ENCODE results near the gene ARHGDIG. TPM values are rescaled to one million over a fixed set of nuclear protein-coding genes. Genes with fewer than 3 reads are reported as not detected.

The ARHGDIG gene
- total RNA-seq, 1 donor from 2014 or later: 2.5 TPM

- H3K36me3 Mint-ChIP-seq: peaks cover 3% of the 10 kb centered on the region
- no peaks in the 10 kb centered on the region for H3K9me3 Mint-ChIP-seq
- H3K27me3 Mint-ChIP-seq: peaks cover 3% of the 10 kb centered on the region
- DNase-seq (ENCODE audit: extremely low spot score, unreplicated experiment): no peak
- no peak for TF ChIP-seq CTCF (conservative IDR thresholded peaks at IDR 0.05)
- no peak overlapping the region for H3K27ac Mint-ChIP-seq
- no peaks in the 10 kb centered on the region for H3K4me1 Mint-ChIP-seq (ENCODE audit: unreplicated experiment)
- no peak overlapping the region for H3K4me3 Mint-ChIP-seq
These were observed 6.3 kb downstream of the ARHGDIG start for GRCh38 chr16:286491-287297.

- no peaks in the 10 kb centered on the region for H3K4me1 Mint-ChIP-seq (ENCODE audit: unreplicated experiment)
- no peak overlapping the region for H3K4me3 Mint-ChIP-seq
- no peak overlapping the region for H3K27ac Mint-ChIP-seq
- no peaks in the 10 kb centered on the region for H3K27me3 Mint-ChIP-seq
- DNase-seq (ENCODE audit: extremely low spot score, unreplicated experiment): no peak
- peaks cover 3% of the 10 kb centered on the region for H3K36me3 Mint-ChIP-seq
- TF ChIP-seq CTCF (conservative IDR thresholded peaks at IDR 0.05): no peak
- no peaks in the 10 kb centered on the region for H3K9me3 Mint-ChIP-seq
These were observed 7.0 kb downstream of the ARHGDIG start for GRCh38 chr16:287298-287811.

GRCh38 chr16:287981-288920 is 7.9 kb downstream of the ARHGDIG start:
- no peaks in the 10 kb centered on the region for H3K27me3 Mint-ChIP-seq
- TF ChIP-seq CTCF (conservative IDR thresholded peaks at IDR 0.05): no peak
- no peak for DNase-seq (ENCODE audit: extremely low spot score, unreplicated experiment)
- no peak overlapping the region for H3K4me3 Mint-ChIP-seq
- H3K4me1 Mint-ChIP-seq (ENCODE audit: unreplicated experiment): no peaks in the 10 kb centered on the region
- no peak overlapping the region for H3K27ac Mint-ChIP-seq
- H3K36me3 Mint-ChIP-seq: peaks cover 3% of the 10 kb centered on the region
- no peaks in the 10 kb centered on the region for H3K9me3 Mint-ChIP-seq

- no peaks in the 10 kb centered on the region for H3K27me3 Mint-ChIP-seq
- DNase-seq (ENCODE audit: extremely low spot score, unreplicated experiment): no peak
- H3K36me3 Mint-ChIP-seq: peaks cover 3% of the 10 kb centered on the region
- H3K27ac Mint-ChIP-seq: no peak overlapping the region
- no peaks in the 10 kb centered on the region for H3K9me3 Mint-ChIP-seq
- H3K4me1 Mint-ChIP-seq (ENCODE audit: unreplicated experiment): no peaks in the 10 kb centered on the region
- TF ChIP-seq CTCF (conservative IDR thresholded peaks at IDR 0.05): no peak
- no peak overlapping the region for H3K4me3 Mint-ChIP-seq
These were observed 9.1 kb downstream of the ARHGDIG start for GRCh38 chr16:289395-289997.

- DNase-seq (ENCODE audit: extremely low spot score, unreplicated experiment): no peak
- Mint-ChIP-seq H3K9me3 (no peaks in the 10 kb centered on the region), H3K36me3 (peaks cover 3% of the 10 kb centered on the region), H3K4me3 (no peak overlapping the region), H3K27ac (no peak overlapping the region), H3K4me1 (ENCODE audit: unreplicated experiment) (no peaks in the 10 kb centered on the region), H3K27me3 (no peaks in the 10 kb centered on the region)
- TF ChIP-seq CTCF (conservative IDR thresholded peaks at IDR 0.05): no peak
These were observed 9.8 kb downstream of the ARHGDIG start for GRCh38 chr16:290015-290680.
